ENCODE data around the gene GBP3.
A peak's percentile ranks its signal among the peaks of the same experiment; 100 is the strongest.

The GBP3 gene

GRCh38 chr1:88985692-88986091, 37.0 kb downstream of the GBP3 start:
- TF ChIP-seq CTCF (conservative IDR thresholded peaks at IDR 0.05; ENCODE audit: low read depth, low read length) = no peak
- Histone ChIP-seq H3K79me2 (ENCODE audit: insufficient read depth, low read depth) (no peaks in the 10 kb centered on the region; the same call in 1 of the 2 replicates), H3K9ac (no peak overlapping the region)

DNA sequence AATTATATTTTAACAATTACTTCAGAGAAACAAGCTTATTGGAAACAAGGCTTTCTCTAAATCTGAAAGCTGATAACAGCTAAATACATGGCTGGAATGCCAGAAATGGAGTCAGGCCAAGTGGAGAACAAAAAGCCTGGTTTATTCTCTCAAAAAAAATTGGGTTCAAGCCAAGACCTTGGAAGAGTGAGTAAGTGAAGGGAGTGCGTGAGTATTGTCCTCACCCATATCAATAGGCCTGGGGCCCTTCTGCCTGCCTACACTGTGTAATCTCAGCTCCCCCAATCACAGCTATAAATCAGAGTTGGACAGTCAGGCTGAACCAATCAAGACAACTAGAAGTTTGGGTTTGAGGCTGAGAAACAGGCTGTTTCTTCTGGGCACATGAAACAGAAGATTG, 37.6 kb downstream of the GBP3 start:
- Histone ChIP-seq H3K79me2 (ENCODE audit: insufficient read depth, low read depth) (no peaks in the 10 kb centered on the region; the same call in 1 of the 2 replicates), H2AFZ (ENCODE audit: low read depth) (no peak overlapping the region), H3K9ac (no peak overlapping the region), H3K27me3 (ENCODE audit: insufficient read depth, low read depth) (no peaks in the 10 kb centered on the region), H4K20me1 (ENCODE audit: insufficient read depth) (no peaks in the 10 kb centered on the region), H3K4me1 (ENCODE audit: low read depth, poor library complexity, severe bottlenecking) (no peaks in the 10 kb centered on the region), H3K4me3 (IDR thresholded peaks at IDR 0.05; ENCODE audit: insufficient read depth, low read depth, low read length) (no peak overlapping the region), H3K27ac (no peak overlapping the region), H3K36me3 (ENCODE audit: insufficient read depth) (no peaks in the 10 kb centered on the region), H3K4me2 (no peak overlapping the region)
- TF ChIP-seq CTCF (conservative IDR thresholded peaks at IDR 0.05; ENCODE audit: low read depth, low read length) = no peak

More at GRCh38 chr1:88985692-88986091, 37.0 kb downstream of the GBP3 start:
- no peak overlapping the region for H2AFZ ChIP-seq (ENCODE audit: low read depth)
- no peaks in the 10 kb centered on the region for H3K27me3 ChIP-seq (ENCODE audit: insufficient read depth, low read depth)
- no peak overlapping the region for H3K4me2 ChIP-seq
- no peak overlapping the region for H3K4me3 ChIP-seq (IDR thresholded peaks at IDR 0.05; ENCODE audit: insufficient read depth, low read depth, low read length)
- H3K36me3 ChIP-seq (ENCODE audit: insufficient read depth) = no peaks in the 10 kb centered on the region
- H3K27ac ChIP-seq = no peak overlapping the region
- no peaks in the 10 kb centered on the region for H4K20me1 ChIP-seq (ENCODE audit: insufficient read depth)
- H3K4me1 ChIP-seq (ENCODE audit: low read depth, poor library complexity, severe bottlenecking) = no peaks in the 10 kb centered on the region

DNA sequence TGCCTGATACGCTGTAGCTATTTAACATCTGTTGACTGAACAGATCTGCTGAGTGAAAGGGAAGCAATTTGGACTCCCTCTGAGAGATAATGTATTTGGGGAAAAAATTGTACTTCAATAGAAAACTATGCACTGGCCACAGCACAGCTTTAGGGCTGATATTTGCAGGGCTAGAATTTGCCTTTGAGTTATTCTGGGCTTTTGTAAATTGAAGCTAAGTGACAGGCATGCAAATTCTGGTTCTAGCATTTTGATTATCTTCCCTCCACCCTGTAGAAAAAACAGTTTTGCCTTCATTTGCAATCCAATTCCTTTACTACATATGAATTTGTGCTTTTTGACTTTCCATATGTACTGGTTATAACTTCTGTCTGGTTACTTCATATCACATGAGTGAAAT, 38.1 kb downstream of the GBP3 start:
- Histone ChIP-seq H3K27ac (no peak overlapping the region), H3K4me1 (ENCODE audit: low read depth, poor library complexity, severe bottlenecking) (peaks cover 3% of the 10 kb centered on the region), H2AFZ (ENCODE audit: low read depth) (no peak overlapping the region), H3K79me2 (ENCODE audit: insufficient read depth, low read depth) (no peaks in the 10 kb centered on the region; the same call in 1 of the 2 replicates), H3K36me3 (ENCODE audit: insufficient read depth) (no peaks in the 10 kb centered on the region), H3K4me3 (IDR thresholded peaks at IDR 0.05; ENCODE audit: insufficient read depth, low read depth, low read length) (no peak overlapping the region), H3K4me2 (no peak overlapping the region), H3K27me3 (ENCODE audit: insufficient read depth, low read depth) (no peaks in the 10 kb centered on the region), H3K9ac (no peak overlapping the region), H4K20me1 (ENCODE audit: insufficient read depth) (no peaks in the 10 kb centered on the region)
- no peak for TF ChIP-seq CTCF (conservative IDR thresholded peaks at IDR 0.05; ENCODE audit: low read depth, low read length)

DNA sequence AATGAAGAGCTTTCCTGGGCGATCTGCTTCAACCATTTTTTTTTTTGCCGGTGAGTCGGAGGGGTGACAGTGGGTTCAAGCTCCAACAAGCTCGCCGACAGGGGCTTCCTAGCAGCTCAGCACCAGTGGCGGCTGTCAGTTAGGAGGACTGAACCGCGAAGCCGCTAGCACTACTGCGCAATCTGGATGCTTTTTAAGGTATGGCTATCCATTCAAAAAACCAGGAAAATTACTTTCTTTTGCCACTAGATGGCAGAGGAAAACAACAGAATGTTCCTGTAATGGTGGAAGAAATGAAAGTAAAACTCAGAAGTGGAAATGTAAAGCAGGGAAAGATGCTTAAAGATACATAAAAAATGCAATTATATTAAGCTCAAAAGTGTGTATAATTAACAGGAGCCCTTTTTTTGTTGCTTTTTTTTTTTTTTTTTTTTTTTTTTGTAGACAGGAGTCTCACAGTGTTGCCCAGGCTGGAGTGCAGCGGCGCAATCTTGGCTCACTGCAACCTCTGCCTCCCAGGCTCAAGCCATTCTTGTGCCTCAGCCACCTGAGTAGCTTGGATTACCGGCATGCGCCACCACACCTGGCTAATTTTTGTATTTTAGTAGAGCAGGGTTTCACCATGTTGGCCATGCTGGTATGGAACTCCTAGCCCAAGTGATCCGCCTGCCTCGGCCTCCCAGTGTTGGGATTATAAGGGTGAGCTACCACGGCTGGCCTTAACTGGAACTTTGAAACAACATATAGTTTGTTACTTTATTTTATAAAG, 38.7 kb downstream of the GBP3 start:
- H4K20me1 ChIP-seq (ENCODE audit: insufficient read depth) = no peaks in the 10 kb centered on the region
- no peak overlapping the region for H3K27ac ChIP-seq
- TF ChIP-seq CTCF (conservative IDR thresholded peaks at IDR 0.05; ENCODE audit: low read depth, low read length) = peak; percentile 53
- H3K4me2 ChIP-seq = no peak overlapping the region
- no peak overlapping the region for H3K4me3 ChIP-seq (IDR thresholded peaks at IDR 0.05; ENCODE audit: insufficient read depth, low read depth, low read length)
- H3K27me3 ChIP-seq (ENCODE audit: insufficient read depth, low read depth) = no peaks in the 10 kb centered on the region
- no peaks in the 10 kb centered on the region; the same call in 1 of the 2 replicates for H3K79me2 ChIP-seq (ENCODE audit: insufficient read depth, low read depth)
- no peak overlapping the region for H3K9ac ChIP-seq
- no peaks in the 10 kb centered on the region for H3K36me3 ChIP-seq (ENCODE audit: insufficient read depth)
- H3K4me1 ChIP-seq (ENCODE audit: low read depth, poor library complexity, severe bottlenecking) = peaks cover 9% of the 10 kb centered on the region
- H2AFZ ChIP-seq (ENCODE audit: low read depth) = no peak overlapping the region
